AG08396 (cell line): ENCODE results near the gene CDC42BPB.

Experiments used
- DNase-seq: peaks from one replicate; pipeline ENCODE4 v3.0.0; 2012; ENCODE audit warnings: low spot score, mixed read lengths

The CDC42BPB gene

DNA sequence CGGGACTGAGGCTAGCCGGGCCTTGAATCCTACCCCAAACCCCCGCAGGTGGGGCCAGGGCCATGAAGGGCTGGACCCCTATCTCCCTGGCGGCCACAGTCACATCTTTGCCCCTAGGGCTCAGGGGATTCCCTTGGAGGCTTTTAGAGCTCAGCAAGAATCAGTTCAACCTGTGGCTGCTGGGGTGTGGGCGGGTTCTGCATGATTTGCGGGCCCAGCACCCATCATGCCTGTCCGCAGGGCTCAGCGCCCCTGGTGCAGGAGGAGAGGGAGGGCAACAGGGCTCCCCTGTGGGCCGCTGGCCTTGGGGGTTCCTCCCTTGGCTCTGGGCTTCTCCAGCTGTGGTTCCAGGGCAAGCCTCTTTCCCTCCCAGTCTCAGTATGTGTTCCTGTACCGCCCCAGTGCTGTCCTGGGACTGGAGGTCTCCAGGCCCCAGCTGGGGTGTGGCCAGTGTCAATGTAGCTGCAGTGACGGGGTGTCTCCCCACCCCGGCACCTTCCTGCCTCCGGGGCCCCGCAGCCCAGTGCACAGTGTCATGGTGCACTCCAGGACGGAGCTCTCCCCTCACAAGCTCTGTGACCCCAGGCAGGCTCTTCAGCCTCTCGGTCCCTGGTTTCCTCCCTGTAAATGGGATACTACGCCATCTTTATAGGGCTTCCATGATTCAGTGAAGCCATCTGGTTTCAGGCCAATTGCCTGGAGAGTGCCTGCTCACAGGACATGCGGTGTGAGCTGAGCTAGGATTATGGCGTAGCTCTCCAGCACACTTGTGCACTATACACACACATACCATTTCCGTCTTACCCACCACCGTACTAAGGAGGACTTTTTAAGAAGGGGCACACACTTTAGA, 16.8 kb upstream of the CDC42BPB start:
- no peak for DNase-seq

DNA sequence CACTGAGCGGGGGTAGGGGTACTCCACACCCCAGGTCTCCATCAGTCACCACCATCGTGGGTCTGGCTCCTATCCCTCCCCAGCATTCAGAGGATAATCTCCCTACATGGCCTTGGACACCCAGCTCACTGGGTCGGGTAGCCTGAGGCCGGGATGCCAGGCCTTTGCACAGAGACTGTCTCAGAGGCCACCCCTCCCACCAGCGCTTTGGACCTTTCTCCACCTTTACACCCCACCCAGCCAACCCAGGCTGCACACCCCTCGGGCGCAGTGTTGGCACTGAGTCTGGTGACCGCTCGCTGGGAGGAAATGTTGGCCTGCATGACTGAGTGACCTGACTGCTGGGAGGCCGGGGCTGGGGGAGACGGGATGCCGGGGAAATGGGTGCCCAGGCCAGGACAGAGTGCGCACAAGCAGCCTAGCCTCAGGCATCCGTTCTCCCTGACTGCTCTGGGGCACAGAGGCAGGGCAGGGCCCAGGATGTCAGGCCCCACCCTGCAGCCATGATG, 16.1 kb upstream of the CDC42BPB start:
- no peak for DNase-seq

DNA sequence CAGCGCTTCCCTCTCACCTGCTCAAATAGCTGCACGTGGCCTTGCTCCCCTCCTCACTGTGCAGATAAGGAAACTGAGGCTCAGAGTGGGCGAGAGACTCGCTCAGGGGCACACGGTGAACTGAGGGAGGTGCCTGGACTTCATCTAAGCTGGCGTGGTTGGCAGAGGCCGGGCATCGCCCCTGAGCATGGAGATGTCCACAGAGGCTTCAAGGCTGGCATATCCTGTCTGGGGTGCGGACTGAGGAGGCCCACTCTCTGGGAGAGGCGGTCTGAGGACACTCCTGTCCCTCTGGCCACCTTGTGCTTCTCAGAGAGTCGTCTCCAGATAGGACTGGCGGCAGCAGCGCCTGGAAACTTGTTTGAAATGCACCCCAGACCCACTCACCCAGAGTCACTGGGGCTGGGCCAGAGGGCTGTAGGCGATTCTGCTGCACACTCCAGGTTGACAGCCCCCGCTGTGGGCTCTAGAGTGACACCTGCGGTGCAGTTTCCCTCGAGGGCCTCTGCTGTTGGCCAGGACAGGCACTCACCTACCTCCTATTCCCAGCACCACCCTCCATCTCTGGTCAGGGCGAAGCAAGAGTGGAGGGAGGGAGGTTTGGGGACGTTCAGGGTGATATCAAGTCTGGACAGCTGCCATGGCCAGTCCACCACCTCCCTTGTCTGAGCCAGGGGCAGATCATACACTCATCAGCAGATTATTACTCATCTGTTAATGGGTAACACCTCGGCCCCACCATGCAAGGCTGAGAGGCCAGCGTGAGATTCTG, 15.4 kb upstream of the CDC42BPB start:
- no peak for DNase-seq

DNA sequence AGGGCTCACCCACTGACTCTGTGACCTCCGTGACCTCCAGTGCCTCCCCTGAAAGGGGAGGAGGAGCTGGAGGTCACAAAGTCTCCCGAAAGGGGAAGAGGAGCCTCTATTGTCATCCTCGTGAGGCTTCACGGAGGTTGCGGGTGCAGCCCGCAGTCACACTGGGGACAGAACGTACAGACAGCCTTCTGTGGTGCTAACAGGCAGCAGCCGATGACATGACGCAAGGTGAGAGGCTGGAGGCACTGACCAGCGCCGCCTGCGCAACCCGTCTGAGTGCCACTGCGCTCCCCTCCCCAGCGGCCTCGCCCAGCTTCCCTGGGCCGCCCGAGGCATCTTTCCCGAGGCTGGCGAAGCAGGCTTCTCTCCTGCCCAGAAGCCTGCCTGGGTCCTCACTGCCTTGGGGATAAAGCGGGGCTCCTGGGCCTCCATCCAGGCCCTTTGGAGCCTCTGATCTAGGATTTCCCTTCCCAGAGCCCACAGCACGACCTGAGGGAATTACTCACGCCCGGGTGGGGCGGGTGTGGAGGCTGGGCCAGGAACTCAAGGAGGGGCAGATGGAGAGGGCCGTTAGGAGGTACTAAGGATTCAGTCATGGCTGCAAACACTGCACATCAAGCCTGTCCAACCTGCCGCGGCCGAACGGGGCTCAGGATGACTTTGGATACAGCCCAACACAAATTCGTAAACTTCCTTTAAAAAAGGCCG, 14.3 kb upstream of the CDC42BPB start:
- no peak for DNase-seq

DNA sequence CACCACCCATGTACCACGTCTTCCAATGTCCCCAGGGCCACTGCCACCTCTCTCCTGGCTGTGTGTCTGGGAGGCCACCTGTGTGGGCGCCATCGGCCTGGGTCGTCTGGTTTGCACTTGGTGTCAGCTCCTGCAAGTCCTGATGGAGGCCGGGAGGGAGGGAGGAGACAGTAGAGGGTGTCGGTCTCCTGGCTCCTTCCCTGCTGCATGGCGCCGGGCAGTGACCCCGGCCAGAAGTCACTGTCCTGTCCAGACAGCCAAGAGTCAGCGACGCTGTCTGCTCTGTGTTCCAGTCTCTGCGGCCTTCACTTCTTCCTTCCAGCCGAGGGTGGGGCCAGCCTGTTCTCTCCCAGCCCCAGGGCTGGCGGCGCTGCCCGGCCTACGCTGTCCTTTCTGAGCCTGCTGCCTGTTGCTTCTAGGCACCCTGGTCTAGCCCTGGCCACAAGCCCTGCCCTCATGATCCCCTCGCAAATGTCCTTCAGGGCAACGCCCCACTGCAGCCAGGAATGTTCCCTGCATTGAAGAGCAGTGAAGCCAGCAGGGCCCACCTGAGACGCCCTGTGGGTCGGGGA, 13.7 kb upstream of the CDC42BPB start:
- no peak for DNase-seq

DNA sequence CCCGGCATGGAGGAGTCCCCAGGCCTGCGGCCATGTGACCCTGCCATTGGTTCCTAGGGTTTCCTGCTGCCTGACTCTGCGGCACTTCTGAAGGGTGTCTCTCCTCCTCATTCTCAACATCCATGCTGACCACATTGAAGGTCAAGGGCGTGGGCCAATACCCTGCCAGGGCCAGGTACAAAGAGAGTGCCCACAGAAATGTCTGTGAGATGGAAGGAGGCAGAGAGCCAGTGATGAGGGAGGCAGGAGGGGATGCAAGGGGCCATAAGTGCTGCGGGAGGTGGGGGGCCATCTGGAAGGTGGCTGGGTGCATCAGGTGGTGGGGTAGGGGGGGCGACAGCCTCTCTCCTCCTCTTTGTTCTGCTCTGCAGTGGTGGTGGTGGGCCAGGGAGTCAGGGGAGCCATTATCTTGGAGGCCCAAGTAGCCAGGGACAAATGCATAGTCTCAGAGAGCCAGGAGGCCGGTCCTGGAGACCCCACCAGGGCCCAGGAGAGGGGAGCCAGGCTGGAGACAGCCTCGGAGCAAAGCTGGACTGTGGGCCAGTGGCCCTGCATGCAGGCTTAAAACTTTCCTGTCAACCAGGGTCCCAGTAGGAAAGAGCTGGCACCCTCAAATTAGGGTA, 13.0 kb upstream of the CDC42BPB start:
- no peak for DNase-seq

DNA sequence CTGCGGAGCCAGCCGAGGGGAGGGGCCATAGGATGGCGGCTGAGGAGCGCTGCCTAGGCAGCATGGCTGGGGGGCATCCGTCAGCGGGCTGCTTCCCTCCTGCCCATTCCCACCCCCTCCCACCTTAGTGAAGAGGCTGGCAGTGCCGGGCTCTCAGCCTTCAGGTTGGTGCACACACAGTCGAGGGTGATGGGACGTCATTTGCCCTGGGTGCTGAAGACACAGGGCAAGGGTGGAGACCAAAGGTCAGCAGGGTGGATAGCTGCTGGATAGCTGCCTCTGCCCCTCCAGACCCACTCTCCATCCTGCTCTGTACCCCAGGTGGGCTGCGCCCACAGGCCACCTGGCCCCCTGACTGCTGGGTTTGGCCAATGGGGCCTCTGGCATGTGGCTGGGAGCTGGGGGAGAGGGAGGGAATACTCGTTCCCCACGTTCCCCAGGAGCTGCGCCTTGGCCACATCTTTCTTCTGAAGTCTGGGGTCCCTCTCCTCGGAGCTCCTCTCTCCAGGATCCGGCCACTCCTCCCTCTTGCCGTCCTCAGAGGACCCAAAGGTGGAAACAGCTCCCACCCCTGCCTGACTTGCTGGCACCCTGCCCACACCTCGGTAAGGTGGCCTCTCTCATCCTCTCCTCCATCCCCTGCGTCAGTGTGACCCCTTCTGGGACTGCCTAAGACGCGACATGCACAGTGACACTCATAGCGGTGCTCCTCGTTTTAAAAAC, 11.2 kb upstream of the CDC42BPB start:
- DNase-seq = no peak

DNA sequence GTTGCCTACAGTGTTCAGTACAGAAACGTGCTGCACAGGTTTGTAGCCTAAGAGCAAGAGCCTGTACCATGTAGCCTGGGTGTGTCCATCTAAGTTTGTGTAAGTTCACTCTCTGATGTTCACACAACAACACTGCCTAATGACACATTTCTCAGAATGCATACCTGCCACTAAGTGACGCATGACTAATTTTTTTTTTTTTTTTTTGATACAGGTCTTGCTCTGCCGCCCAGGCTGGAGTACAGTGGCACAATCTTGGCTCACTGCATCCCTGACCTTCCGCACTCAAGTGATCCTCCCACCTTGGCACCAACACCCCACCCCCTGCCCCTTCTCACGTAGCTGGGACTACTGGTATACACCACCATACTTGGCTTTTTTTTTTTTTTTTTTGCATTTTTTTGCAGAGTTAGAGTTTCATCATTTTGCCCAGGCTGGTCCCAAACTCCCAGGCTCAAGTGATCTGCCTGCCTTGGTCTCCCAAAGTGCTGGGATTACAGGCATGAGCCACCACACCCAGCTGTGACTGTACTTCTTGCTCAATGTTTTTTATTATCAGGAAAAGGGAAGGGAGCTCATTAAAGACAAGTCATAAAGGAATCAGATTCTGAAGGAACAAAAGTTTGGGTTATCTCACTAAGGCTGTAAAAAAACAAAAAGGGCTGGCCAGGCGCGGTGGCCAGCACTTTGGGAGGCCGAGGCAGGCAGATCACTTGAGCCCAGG, 10.0 kb upstream of the CDC42BPB start:
- DNase-seq = peak; percentile 48

DNA sequence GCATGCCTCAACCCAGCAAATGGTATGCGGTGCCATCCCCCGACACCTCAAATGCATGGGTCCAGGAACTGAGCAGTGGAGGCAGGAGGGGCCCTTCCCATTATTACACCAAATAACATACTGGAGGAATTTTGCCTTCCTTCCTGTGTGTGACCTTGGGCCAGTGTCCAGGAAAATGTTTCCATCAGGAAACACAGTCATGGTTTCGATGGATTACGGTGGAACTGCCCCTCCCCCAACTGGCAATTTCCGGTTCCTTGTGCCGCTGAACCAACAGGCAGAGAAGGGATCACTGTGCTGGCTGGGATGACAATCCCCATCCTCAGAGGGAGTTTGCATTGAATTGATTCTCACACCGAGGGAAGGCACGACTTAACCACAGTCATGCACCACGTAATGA, 9.1 kb upstream of the CDC42BPB start:
- no peak for DNase-seq

DNA sequence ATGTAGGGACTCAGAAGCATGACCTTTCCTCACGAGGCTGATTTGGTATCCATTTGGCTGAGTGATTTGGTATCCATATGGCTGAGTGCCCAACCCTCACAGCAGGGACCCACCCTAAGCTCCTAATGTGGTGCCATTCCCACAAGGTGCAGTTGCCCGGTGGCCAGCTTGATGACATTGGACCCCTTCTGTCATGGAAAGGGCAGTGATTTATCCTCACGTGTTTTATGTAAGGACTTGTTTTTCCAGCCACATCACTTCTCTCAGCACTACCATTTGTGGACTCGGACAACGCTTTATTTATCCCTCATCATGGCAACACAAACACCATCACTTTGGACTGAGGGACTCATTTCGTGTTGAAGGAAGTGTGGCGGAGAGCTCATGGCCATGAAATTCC, 8.5 kb upstream of the CDC42BPB start:
- no peak for DNase-seq

DNA sequence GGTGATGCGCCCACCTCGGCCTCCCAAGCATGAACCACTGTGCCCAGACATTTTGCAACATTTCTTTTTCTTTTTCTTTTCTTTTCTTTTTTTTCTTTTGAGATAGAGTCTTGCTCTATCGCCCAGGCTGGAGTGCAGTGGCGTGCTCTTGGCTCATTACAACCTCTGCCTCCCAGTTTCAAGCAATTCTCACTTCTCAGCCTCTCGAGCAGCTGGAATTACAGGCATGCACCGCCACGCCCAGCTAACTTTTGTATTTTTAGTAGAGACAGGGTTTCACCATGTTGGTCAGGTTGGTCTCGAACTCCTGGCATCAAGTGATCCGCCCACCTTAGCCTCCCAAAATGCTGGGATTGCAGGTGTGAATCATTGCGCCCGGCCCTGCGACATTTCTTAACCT, 7.6 kb upstream of the CDC42BPB start:
- no peak for DNase-seq

DNA sequence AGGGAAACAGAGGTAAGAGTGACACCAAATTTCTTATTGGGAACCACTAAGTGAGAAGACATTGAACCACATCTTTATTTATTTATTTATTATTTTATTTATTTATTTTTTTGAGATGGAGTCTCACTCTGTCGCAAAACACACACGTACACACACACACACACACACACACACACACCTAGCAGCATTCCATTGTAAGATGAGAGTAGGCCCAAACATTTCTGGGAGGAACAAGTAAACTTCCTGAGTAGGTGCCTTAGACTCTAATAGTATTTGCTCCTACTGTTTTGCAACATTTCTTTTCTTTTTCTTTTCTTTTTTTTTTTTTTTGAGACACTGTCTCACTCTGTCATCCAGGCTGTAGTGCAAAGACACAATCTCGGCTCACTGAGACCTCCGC, 7.1 kb upstream of the CDC42BPB start:
- DNase-seq = no peak

DNA sequence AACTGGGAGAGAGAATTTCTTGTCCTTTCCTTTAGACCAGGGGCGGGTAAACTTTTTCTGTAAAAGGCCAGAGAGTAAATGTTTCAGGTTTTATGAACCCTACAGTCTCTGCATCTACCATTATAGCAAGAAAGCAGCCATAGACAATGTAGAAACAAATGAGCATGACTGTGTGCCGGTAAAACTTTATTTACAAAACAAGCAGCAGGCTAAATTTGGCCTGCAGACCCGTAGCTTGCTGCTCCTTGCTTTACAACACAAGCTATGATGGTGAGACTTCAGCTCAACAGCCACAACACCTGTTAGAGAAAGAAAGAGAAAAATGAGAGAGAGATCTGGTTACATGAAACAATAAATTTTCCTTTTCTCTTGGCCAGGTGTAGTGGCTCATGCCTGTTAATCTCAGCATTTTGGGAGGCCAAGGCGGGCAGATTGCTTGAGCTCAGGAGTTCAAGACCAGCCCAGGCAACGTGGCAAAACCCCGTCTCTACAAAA, 4.2 kb upstream of the CDC42BPB start:
- DNase-seq = no peak

DNA sequence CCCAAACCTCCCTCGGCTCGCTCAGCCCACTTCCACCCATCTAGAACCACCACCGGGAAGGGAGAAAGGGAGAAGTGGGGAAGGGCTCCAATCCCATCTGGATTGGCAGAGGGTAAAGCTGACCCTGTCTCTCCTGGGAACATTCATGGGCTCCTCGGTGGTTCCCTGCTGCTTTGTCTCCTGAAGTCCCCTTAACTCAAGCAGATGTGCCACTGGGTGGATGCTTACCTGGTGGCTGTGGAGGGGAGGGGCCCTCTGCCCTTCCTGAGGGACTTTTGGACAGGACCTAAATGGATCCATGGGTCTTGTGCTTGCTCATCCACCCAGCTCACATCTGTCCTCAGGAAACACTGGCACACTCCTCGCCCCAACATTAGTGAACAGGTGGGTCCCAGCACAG, 2.2 kb upstream of the CDC42BPB start:
- no peak for DNase-seq

DNA sequence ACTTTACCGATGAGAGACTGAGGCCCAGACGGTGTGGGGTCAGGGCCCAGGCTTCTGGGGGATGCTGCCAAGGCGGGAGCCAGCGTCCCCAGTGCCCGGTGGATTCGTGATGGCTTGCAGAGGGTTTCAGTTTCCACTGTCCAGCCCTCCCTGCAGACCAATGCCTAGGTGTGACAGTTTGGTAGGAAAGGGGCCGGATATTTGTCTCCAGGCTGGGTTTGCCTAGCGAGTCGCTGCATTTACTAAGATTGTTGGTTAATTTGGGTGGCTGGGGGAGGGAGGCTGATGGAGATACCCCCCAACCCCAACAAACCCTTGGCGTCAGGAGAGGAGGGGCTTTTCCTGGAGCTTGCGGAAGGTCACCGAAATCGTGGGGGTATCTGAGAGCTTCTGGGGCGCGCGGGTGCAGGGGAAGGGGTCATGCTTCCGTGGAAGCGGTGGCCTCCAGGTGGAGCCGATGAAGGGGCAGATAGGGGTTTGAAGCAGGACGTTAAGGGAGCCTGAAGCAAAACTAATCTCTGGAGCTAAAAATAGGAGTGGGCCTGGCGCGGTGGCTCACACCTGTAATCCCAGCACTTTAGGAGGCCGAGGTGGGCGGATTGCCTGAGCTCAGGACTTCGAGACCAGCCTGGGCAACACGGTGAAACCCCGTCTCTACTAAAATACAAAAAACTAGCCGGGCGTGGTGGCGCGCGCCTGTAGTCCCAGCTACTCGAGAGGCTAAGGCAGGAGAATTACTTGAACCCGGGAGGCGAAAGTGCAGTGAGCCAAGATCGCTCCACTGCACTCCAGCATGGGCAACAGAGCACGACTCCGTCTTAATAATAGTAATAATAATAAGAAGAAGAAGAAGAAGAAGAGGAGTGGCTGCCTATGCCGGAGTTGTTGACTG, 1.1 kb upstream of the CDC42BPB start:
- DNase-seq = peak; percentile 32

DNA sequence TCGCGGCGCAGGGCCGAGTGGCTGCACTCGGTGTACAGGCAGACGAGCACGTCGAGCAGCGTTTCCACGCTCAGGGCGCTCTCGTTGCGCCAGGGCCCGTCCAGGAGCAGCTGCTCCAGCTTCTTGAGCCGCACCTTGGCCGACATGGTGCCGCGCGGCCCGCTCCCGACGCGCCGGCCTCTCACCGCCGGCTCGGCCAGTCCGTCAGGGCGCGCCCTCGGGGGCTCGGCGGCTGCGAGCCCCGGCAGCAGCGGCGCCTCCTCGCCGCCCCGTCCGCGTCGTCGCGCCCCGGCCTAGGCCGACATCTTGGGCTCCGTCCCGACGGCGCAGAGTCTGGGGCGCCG, 349 bp downstream of the CDC42BPB start:
- no peak for DNase-seq

DNA sequence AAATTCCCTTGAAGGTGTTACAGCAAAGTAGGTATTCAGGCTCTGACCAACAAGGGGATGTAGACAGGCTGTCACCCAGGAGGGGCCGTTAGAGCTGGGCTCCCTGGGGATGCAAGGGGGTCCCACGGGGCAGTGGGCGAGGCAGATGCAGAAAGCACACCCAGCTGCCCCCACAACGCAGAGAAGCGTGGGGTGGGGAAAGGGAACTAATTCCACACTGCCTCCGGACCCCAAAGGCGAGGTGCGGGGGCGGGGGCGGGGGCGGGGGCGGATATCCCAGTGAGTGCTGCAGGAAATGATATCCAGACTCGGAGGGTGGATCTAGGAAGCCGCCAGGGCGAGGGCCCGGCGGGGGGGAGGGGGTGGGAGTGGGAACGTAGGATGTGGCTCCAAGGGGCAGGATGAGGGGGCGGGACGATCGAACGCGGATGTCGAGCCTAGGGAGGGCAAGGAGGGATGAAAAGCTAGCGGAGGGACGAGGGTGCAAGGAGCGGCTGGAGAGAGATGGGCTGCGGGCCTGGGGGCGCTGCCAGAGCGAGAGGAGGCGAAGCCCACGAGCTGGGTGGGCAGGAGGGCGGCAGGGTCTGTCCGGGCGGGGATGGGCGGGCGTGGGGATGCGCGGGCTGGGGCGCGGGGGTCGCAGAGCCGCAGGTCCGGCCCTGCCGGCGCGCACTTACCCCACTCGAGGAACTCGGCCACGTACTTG, 874 bp downstream of the CDC42BPB start:
- peak; percentile 70 for DNase-seq

DNA sequence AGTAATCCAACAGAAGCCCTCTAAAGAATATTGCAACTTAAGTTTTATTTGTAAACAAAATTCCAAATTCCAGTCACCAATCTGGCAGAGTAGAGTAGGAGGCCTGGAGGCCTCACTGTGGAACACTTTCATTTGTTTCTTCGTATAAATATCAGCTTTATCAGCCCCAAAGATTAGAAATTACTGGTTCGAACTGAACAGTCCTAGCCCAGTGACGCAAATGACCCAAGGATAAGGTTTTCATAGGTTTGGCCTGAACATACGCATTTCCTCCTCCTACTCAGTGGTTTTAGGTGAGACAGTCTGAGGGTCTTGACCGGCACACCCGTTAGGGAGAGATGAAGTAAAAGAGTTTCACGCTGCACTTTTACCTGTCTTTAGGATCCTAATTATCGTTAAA, 1.7 kb downstream of the CDC42BPB start:
- no peak for DNase-seq

DNA sequence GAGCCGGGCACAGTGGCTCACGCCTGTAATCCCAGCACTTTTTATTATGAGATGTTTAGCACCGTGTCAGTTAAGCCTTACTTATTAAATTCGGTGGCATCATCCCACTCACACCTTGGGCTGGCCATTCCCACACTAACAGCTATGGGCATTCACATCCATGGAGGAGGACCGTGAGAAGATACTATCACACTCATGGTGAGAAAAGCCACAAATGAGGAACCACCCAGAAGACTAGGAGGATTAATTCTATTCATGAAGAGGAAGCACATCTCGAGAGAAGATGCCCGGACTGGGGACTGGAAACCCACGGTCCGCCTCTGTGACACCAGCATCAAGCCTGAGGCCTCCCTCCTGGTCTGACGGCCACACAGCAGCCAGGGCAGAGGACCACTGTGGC, 4.9 kb downstream of the CDC42BPB start:
- DNase-seq = no peak
